Mammary epithelial cell (primary cell): ENCODE results near the gene SP1.

Source experiments
- EZH2 ChIP-seq: IDR thresholded peaks from 2 replicates; pipeline ENCODE4 v1.6.1; 2012; ENCODE audit warnings: low read length, inconsistent platforms, borderline replicate concordance
- TF ChIP-seq, protein P1 (sequence below), 2 donors: IDR thresholded peaks in 1 of 2; conservative IDR thresholded peaks in 1 of 2; 2 replicates each; pipeline ENCODE4 v1.5.1; 2011 to 2012; ENCODE audit warnings: inconsistent platforms in 2 of 2, low read length in 2 of 2, mild to moderate bottlenecking in 2 of 2, control low read depth in 1 of 2, low read depth in 1 of 2; ENCODE audit not compliant: insufficient read depth in 1 of 2; ENCODE audit errors: extremely low read depth in 1 of 2

DNA sequence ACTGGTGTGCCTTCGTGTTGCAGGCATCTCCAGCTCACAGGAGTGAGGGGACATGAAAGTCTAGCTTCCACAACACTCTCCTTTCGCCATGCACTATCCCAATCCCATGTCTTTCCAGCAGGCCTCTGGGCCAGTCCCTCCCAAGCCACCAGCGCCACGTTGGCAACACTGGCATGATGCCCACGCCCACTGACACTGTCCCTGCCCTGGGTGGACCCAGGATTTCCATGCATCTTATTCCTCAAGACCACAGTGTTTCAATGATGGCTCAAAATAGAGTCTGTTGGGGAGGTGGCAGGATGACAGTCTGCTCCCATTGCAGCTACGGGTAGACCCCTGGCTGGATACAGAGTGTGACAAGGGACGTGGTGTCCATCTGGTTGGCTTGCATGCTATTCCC lies 46.1 kb upstream of the SP1 start:
- TF ChIP-seq, protein P1, sequence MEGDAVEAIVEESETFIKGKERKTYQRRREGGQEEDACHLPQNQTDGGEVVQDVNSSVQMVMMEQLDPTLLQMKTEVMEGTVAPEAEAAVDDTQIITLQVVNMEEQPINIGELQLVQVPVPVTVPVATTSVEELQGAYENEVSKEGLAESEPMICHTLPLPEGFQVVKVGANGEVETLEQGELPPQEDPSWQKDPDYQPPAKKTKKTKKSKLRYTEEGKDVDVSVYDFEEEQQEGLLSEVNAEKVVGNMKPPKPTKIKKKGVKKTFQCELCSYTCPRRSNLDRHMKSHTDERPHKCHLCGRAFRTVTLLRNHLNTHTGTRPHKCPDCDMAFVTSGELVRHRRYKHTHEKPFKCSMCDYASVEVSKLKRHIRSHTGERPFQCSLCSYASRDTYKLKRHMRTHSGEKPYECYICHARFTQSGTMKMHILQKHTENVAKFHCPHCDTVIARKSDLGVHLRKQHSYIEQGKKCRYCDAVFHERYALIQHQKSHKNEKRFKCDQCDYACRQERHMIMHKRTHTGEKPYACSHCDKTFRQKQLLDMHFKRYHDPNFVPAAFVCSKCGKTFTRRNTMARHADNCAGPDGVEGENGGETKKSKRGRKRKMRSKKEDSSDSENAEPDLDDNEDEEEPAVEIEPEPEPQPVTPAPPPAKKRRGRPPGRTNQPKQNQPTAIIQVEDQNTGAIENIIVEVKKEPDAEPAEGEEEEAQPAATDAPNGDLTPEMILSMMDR (conservative IDR thresholded peaks at IDR 0.05 in 1 of 2, IDR thresholded peaks at IDR 0.05 in 1 of 2; ENCODE audit: extremely low read depth in 1 of 2, insufficient read depth in 1 of 2, low read depth in 1 of 2, low read length in 2 of 2) = no peak
- TF ChIP-seq EZH2 = no peak
